Stomach (tissue), 9 donors: ENCODE measurements around the gene CHD5. TPM values are rescaled to one million over a fixed set of nuclear protein-coding genes. Genes with fewer than 3 reads are reported as not detected.
"Not testable (repeated sequence)": the region's sequence is repeated elsewhere in the genome, so short reads cannot be mapped to it uniquely, and the experiment has no call there.

Experiments
- DNase-seq, 2 donors: peaks; one replicate each; pipeline versions ENCODE4 v3.0.0 to v3.0.0-alpha.2; 2013 to 2019
- H3K27ac ChIP-seq, 5 donors: fragments of 200-600 bp in 4 of 5; sonication (generic) in 4 of 5; one replicate each; pipeline ENCODE4 v1.5.1; 2013 to 2019; ENCODE audit warnings: mild to moderate bottlenecking in 1 of 5, moderate library complexity in 1 of 5
- H3K27me3 ChIP-seq, 3 donors: fragments of 200-600 bp; sonication (generic); one replicate each; pipeline ENCODE4 v1.5.1; 2017 to 2019; ENCODE audit warnings: mixed run types in 1 of 3
- H3K36me3 ChIP-seq, 4 donors: fragments of 200-600 bp; sonication (generic); 1 replicate in 3 of 4; 2 replicates in 1 of 4; pipeline ENCODE4 v1.5.1; 2016 to 2019
- H3K4me1 ChIP-seq, 4 donors: fragments of 200-600 bp; sonication (generic); one replicate each; pipeline ENCODE4 v1.5.1; 2016 to 2019
- H3K4me3 ChIP-seq, 4 donors: fragments of 200-600 bp; sonication (generic) in 3 of 4; one replicate each; pipeline ENCODE4 v1.5.1; 2016 to 2019; ENCODE audit warnings: mild to moderate bottlenecking in 1 of 4
- H3K9me3 ChIP-seq, 4 donors: fragments of 200-600 bp; sonication (generic); one replicate each; pipeline ENCODE4 v1.5.1; 2016 to 2019
- EP300 ChIP-seq: sonication (generic); formaldehyde crosslinking; IDR thresholded peaks from one replicate; pipeline ENCODE4 v1.6.1; 2017; ENCODE audit warnings: antibody characterized with exemption
- POLR2A ChIP-seq, 4 donors: fragments of 450-650 bp; IDR thresholded peaks; one replicate each; pipeline ENCODE4 v1.6.1; 2016; ENCODE audit warnings: antibody characterized with exemption in 4 of 4, control low read depth in 2 of 4, mild to moderate bottlenecking in 1 of 4, moderate library complexity in 1 of 4
- POLR2AphosphoS5 ChIP-seq, 3 donors: sonication (generic); formaldehyde crosslinking; IDR thresholded peaks; one replicate each; pipeline ENCODE4 v1.6.1; 2016; ENCODE audit warnings: antibody characterized with exemption in 3 of 3
- WGBS, 5 donors: extraction: QIAGEN DNeasy Blood & Tissue Kit in 3 of 5; methylation state at CpG; one replicate each; pipeline versions ENCODE4 v1.1.5 to v1.1.7; 2013 to 2018; 5-methylcytosine and 5-hydroxymethylcytosine counted together
- intact Hi-C: fragments of 100-400 bp; cut with DNase I; formaldehyde crosslinking; loops from one replicate; pipeline ENCODE4 v1.15.1; 2023; ENCODE audit warnings: low total_unique reads
- polyA plus RNA-seq, 3 donors: library from polyadenylated mRNA; stranded (reverse); fragments of 200-250 nt; gene quantifications; one replicate each; pipeline ENCODE4 v1.2.3, GENCODE V29; 2013
- total RNA-seq, 5 donors: library from RNA; depleted of rRNA; stranded (reverse); fragments of >200 nt; gene quantifications; one replicate each; pipeline versions ENCODE4 v1.1.0 to v1.2.3, GENCODE V29; 2014 to 2016
- TF ChIP-seq, protein P1 (sequence below), 7 experiments: fragments of 450-650 bp in 4 of 7; fragments of 200-600 bp in 3 of 7; sonication (generic) in 3 of 7; IDR thresholded peaks; one replicate each; pipeline ENCODE4 v1.5.1; 2016 to 2019; ENCODE audit warnings: antibody characterized with exemption in 7 of 7, control low read depth in 2 of 7, mild to moderate bottlenecking in 1 of 7
- donor health status: healthy with polysubstance abuse.
- donor health status: Bipolar disorder and iron deficiency.
- donor health status: healthy.

The CHD5 gene
- total and polyA plus RNA-seq, 8 donors, result 0.06 to 0.92 (median 0.29) TPM; not detected in 1

DNA sequence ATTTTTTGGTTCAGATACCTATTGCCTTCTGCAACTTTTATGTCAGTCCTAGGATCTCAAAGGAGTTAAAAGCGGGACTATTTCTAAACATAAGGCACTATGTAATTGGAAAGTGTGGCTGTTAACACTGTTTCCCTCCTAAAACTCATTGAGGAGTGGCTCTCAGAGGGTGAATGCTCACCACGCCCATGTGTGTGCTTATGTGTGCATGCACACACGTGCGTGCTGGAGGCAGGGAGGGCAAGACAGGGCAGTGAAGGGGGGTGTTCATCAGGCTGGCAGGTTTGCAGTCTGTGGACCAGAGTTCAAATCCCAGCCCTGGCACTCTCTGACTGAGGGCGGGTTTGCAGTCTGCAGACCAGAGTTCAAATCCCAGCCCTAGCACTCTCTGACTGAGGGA lies 112.0 kb downstream of the CHD5 start:
- 53 to 85% (median 61%) methylated on average over 5 of the region's 5 CpGs for WGBS, 5 donors
- DNase-seq, result no peak
- no peaks in the 10 kb centered on the region for H3K9me3 ChIP-seq
- TF ChIP-seq EP300 (no peak), POLR2A (IDR thresholded peaks at IDR 0.05) (no peak), POLR2AphosphoS5 (IDR thresholded peaks at IDR 0.05) (no peak)
- TF ChIP-seq, protein P1, sequence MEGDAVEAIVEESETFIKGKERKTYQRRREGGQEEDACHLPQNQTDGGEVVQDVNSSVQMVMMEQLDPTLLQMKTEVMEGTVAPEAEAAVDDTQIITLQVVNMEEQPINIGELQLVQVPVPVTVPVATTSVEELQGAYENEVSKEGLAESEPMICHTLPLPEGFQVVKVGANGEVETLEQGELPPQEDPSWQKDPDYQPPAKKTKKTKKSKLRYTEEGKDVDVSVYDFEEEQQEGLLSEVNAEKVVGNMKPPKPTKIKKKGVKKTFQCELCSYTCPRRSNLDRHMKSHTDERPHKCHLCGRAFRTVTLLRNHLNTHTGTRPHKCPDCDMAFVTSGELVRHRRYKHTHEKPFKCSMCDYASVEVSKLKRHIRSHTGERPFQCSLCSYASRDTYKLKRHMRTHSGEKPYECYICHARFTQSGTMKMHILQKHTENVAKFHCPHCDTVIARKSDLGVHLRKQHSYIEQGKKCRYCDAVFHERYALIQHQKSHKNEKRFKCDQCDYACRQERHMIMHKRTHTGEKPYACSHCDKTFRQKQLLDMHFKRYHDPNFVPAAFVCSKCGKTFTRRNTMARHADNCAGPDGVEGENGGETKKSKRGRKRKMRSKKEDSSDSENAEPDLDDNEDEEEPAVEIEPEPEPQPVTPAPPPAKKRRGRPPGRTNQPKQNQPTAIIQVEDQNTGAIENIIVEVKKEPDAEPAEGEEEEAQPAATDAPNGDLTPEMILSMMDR (IDR thresholded peaks at IDR 0.05), result no peak
- intact Hi-C loops, result no loop called here
- H3K4me3 ChIP-seq, result no peak overlapping the region
- H3K4me1 ChIP-seq, result no peaks in the 10 kb centered on the region
- no peaks in the 10 kb centered on the region for H3K27me3 ChIP-seq
- peaks cover 0 to 15% (median 0%) of the 10 kb centered on the region in 4 donors for H3K36me3 ChIP-seq
- H3K27ac ChIP-seq, result no peak overlapping the region

DNA sequence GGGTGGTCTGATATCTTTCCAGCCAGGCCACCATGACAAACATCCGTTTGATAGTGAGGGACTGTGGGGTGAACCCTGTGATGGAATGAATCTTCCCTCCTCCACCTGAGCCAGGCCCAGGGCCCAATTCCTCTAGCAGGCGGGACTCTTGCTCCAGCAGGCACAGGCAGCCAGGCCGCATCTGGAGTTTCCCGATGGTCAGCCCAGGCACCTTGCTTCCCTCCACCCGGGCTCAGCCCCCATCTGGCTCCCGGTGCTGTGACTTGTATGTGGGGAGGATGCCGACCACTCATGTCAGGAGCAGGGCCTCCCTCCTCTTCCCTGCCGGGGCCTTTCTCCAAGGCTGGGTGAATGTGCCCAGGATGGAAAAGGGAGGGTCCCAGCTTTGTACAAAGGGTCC lies 113.4 kb downstream of the CHD5 start:
- Histone ChIP-seq H3K4me1 (no peaks in the 10 kb centered on the region), H3K27ac (no peak overlapping the region), H3K9me3 (no peaks in the 10 kb centered on the region), H3K27me3 (no peaks in the 10 kb centered on the region), H3K36me3 (peaks cover 0 to 12% (median 0%) of the 10 kb centered on the region in 4 donors), H3K4me3 (no peak overlapping the region)
- TF ChIP-seq EP300 (no peak), POLR2AphosphoS5 (IDR thresholded peaks at IDR 0.05) (no peak), POLR2A (IDR thresholded peaks at IDR 0.05) (no peak)
- TF ChIP-seq, protein P1 (IDR thresholded peaks at IDR 0.05), result no peak
- intact Hi-C loops, result no loop called here
- no peak for DNase-seq
- 76 to 95% (median 84%) methylated on average over 4 to 8 of the region's 8 CpGs for WGBS, 5 donors

DNA sequence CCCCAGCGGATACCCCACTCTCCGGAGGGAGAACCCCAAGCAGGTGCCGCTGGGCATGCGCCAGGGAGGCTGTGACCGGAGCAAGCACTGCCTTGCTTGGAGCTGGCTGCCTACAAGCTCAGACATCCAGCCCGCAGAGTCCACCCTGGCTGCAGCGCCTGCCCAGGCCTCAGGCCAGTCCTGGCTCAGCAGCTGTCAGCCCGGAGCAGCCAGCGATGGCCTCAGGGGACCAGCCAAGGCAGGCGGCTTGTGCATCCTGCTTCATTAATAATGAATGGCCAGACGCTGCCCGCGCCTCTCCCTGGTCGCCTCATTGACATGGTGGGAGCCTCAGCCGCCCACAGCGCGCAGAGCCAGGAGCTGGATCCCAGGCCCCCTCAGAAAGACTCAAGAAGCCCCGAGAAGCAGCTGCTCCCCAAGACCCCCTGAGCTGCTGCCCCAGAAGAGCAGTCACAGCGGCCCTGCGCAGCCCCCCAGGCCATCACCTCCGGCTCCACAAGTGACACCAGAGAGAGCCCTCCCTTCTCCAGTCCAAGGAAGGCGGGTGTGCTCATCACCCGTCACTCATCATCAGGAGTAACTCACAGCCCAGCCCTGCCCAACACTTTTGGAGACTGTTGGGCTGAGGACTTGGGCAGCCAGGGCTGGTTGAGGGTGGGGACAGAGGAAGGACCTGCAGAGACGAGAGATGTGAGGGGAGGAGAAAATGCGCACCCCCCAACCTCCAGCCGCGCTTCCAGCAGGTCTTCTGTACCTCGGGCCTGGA lies 114.8 kb downstream of the CHD5 start:
- Histone ChIP-seq H3K36me3 (peaks cover 0 to 12% (median 0%) of the 10 kb centered on the region in 4 donors), H3K27me3 (no peaks in the 10 kb centered on the region), H3K9me3 (no peaks in the 10 kb centered on the region), H3K27ac (no peak overlapping the region), H3K4me3 (no peak overlapping the region), H3K4me1 (no peaks in the 10 kb centered on the region)
- TF ChIP-seq EP300, result no peak
- TF ChIP-seq POLR2AphosphoS5 (IDR thresholded peaks at IDR 0.05), result no peak
- TF ChIP-seq POLR2A (IDR thresholded peaks at IDR 0.05), result no peak
- TF ChIP-seq, protein P1 (IDR thresholded peaks at IDR 0.05), result no peak
- DNase-seq, result peak in 1 of 2 donors; percentile 45
- intact Hi-C loops, result no loop called here
- WGBS, 5 donors, result 75 to 85% (median 85%) methylated on average over 15 to 28 of the region's 28 CpGs

- DNase-seq, H3K4me3 ChIP-seq, H3K9me3 ChIP-seq, H3K4me1 ChIP-seq, H3K27me3 ChIP-seq, H3K27ac ChIP-seq, intact Hi-C loops: not testable (repeated sequence)
- H3K36me3 ChIP-seq, result peaks cover 0 to 12% (median 0%) of the 10 kb centered on the region in 4 donors
- WGBS, 5 donors, result 80 to 93% (median 82%) methylated on average over 7 of the region's 7 CpGs
Measured at GRCh38 chr1:6063532-6064053, 116.5 kb downstream of the CHD5 start.

- Histone ChIP-seq H3K9me3 (no peaks in the 10 kb centered on the region), H3K4me3 (no peak overlapping the region), H3K4me1 (peaks cover 0 to 12% (median 9%) of the 10 kb centered on the region in 4 donors), H3K36me3 (peaks cover 0 to 12% (median 0%) of the 10 kb centered on the region in 4 donors), H3K27me3 (no peaks in the 10 kb centered on the region), H3K27ac (no peak overlapping the region)
- TF ChIP-seq EP300, result no peak
- 87 to 92% (median 91%) methylated on average over 6 of the region's 6 CpGs for WGBS, 5 donors
- DNase-seq, result no peak
- intact Hi-C loops, result no loop called here
Measured at GRCh38 chr1:6062670-6063069, 117.5 kb downstream of the CHD5 start.
